ENCODE data around the gene CCL15.

DNA sequence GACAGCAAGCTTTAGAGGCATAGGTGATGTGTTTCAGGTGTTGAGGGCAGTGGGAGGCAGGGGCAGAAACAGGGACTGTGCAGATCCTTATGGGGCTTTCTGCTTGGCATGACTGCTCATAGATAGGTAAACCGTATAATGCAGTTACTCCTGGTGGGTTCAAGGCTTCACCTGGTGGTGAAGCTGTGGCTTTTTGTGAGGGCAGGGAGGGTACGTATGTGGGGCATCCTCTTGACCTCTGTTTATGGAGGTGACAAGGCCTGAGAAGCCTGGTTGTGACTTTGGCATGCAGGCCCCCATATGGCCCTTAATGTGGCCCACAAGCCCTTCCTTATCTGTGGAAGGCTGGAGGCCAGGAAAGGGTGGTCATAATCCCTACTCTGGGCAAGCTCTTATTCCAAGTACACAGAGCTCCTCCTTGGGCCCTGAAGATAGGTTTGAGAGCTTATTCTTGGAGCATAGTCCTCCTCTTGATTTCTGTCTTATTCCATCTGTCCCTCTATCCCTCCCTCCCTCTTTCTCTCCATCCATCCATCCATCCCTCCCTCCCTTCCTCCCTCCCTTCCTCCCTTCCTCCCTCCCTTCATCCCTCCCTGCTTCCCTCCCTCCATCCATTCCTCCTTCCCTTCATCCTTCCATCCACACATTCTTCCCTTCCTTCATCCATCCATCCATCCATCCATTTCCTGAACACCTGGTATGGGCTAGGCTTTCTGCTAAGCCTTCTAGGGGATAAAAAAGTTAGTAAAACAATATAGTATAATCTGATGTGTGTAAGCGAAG, 18.8 kb downstream of the CCL15 start:
- no peak for TF ChIP-seq POLR2A (IDR thresholded peaks at IDR 0.05)
- TF ChIP-seq, protein P1, sequence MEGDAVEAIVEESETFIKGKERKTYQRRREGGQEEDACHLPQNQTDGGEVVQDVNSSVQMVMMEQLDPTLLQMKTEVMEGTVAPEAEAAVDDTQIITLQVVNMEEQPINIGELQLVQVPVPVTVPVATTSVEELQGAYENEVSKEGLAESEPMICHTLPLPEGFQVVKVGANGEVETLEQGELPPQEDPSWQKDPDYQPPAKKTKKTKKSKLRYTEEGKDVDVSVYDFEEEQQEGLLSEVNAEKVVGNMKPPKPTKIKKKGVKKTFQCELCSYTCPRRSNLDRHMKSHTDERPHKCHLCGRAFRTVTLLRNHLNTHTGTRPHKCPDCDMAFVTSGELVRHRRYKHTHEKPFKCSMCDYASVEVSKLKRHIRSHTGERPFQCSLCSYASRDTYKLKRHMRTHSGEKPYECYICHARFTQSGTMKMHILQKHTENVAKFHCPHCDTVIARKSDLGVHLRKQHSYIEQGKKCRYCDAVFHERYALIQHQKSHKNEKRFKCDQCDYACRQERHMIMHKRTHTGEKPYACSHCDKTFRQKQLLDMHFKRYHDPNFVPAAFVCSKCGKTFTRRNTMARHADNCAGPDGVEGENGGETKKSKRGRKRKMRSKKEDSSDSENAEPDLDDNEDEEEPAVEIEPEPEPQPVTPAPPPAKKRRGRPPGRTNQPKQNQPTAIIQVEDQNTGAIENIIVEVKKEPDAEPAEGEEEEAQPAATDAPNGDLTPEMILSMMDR (IDR thresholded peaks at IDR 0.05) = no peak

All from testis (tissue), 2 donors.